Spleen (tissue), 11 donors: ENCODE data around the gene SEPSECS. TPM values are rescaled to one million over a fixed set of nuclear protein-coding genes. Genes with fewer than 3 reads are reported as not detected.

ENCODE experiments used
- DNase-seq: peaks from one replicate; pipeline ENCODE4 v3.0.0-alpha.2; 2020
- H3K27ac ChIP-seq, 8 donors: fragments of 200-600 bp; sonication (generic) in 7 of 8; 1 replicate in 4 of 8; 2 replicates in 4 of 8; pipeline versions ENCODE4 v1.5.0 to v1.8.0; 2016 to 2021; ENCODE audit warnings: inconsistent platforms in 4 of 8, mild to moderate bottlenecking in 4 of 8, moderate library complexity in 1 of 8
- H3K27me3 ChIP-seq, 7 donors: fragments of 200-600 bp; sonication (generic) in 6 of 7; replicated peaks in 1 of 7; 1 replicate in 4 of 7; 2 replicates in 3 of 7; pipeline versions ENCODE4 v1.5.0 to v1.8.0; 2016 to 2021; ENCODE audit warnings: inconsistent platforms in 3 of 7, mild to moderate bottlenecking in 1 of 7
- H3K36me3 ChIP-seq, 6 donors: fragments of 200-600 bp; sonication (generic) in 5 of 6; 1 replicate in 4 of 6; 2 replicates in 2 of 6; pipeline versions ENCODE4 v1.5.0 to v1.8.0; 2016 to 2021; ENCODE audit warnings: inconsistent platforms in 2 of 6
- H3K4me1 ChIP-seq, 6 donors: fragments of 200-600 bp; sonication (generic) in 5 of 6; 1 replicate in 3 of 6; 2 replicates in 3 of 6; pipeline versions ENCODE4 v1.5.0 to v1.8.0; 2016 to 2021; ENCODE audit warnings: inconsistent platforms in 3 of 6
- H3K4me3 ChIP-seq, 8 donors: fragments of 200-600 bp; sonication (generic) in 7 of 8; 1 replicate in 4 of 8; 2 replicates in 4 of 8; pipeline versions ENCODE4 v1.5.0 to v1.8.0; 2016 to 2021; ENCODE audit warnings: inconsistent platforms in 4 of 8, mild to moderate bottlenecking in 4 of 8, moderate library complexity in 2 of 8
- H3K9me3 ChIP-seq, 8 donors: fragments of 200-600 bp; sonication (generic) in 7 of 8; 1 replicate in 4 of 8; 2 replicates in 4 of 8; pipeline versions ENCODE4 v1.5.0 to v1.8.0; 2016 to 2021; ENCODE audit warnings: inconsistent platforms in 4 of 8
- CTCF ChIP-seq, 11 experiments: fragments of 200-600 bp in 7 of 11; fragments of 450-650 bp in 4 of 11; sonication (generic) in 4 of 11; IDR thresholded peaks in 8 of 11; conservative IDR thresholded peaks in 3 of 11; 1 replicate in 7 of 11; 2 replicates in 4 of 11; pipeline versions ENCODE4 v1.4.0 to v1.8.0; 2016 to 2021; ENCODE audit warnings: antibody characterized with exemption in 11 of 11, inconsistent platforms in 4 of 11, mild to moderate bottlenecking in 1 of 11
- POLR2A ChIP-seq, 3 donors: fragments of 450-650 bp; IDR thresholded peaks; one replicate each; pipeline ENCODE4 v1.5.1; 2017; ENCODE audit warnings: antibody characterized with exemption in 3 of 3, mild to moderate bottlenecking in 1 of 3
- POLR2AphosphoS5 ChIP-seq, 3 donors: sonication (generic); formaldehyde crosslinking; IDR thresholded peaks; one replicate each; pipeline ENCODE4 v1.5.1; 2017; ENCODE audit warnings: antibody characterized with exemption in 3 of 3
- WGBS, 5 donors: extraction: QIAGEN DNeasy Blood & Tissue Kit in 3 of 5; methylation state at CpG; one replicate each; pipeline versions ENCODE4 v1.1.5 to v1.1.7; 2013 to 2018; 5-methylcytosine and 5-hydroxymethylcytosine counted together
- intact Hi-C: fragments of 100-400 bp; cut with DNase I; formaldehyde crosslinking; loops from one replicate; pipeline ENCODE4 v1.15.0; 2023; ENCODE audit warnings: low total_unique reads
- polyA plus RNA-seq, 3 donors: library from polyadenylated mRNA; stranded (reverse); fragments of 200-250 nt; gene quantifications; one replicate each; pipeline ENCODE4 v1.2.1, GENCODE V29; 2013
- total RNA-seq, 7 donors: library from RNA; depleted of rRNA in 3 of 7; stranded (reverse); fragments of >200 nt in 3 of 7; fragmentation: NEBNext Ultra II Directional in 4 of 7; extraction: Animal tissue kit (Norgen Biotek cat#: 25700) in 4 of 7; gene quantifications; one replicate each; pipeline versions ENCODE4 v1.1.0 to v1.2.1, GENCODE V29; 2016 to 2021
- donor health status: healthy with polysubstance abuse.
- donor health status: DM: no; HTN: no; CAD: no; lungs with moderate emphysema.
- donor health status: DM: no; HTN: no; CAD: no.
- donor health status: Bipolar disorder and iron deficiency.
- donor health status: healthy.
- donor health status: DM: no; HTN: no; CAD: no.
- donor health status: DM: yes; HTN: yes; CAD: no.

SEPSECS gene
- total and polyA plus RNA-seq, 10 donors, result 4.8 to 15.2 (median 11.3) TPM

GRCh38 chr4:25154594-25155265 lies 5.5 kb downstream of the SEPSECS start:
- 85 to 96% (median 95%) methylated on average over 4 of the region's 4 CpGs for WGBS, 5 donors

GRCh38 chr4:25146076-25146475 lies 14.2 kb downstream of the SEPSECS start:
- DNase-seq, result no peak
- H3K27ac ChIP-seq, result no peak overlapping the region
- no peaks in the 10 kb centered on the region for H3K9me3 ChIP-seq
- no peak overlapping the region for H3K4me3 ChIP-seq
- TF ChIP-seq POLR2AphosphoS5 (IDR thresholded peaks at IDR 0.05), result no peak
- intact Hi-C loops, result no loop called here
- no peaks in the 10 kb centered on the region for H3K4me1 ChIP-seq
- peaks cover 0 to 52% (median 11%) of the 10 kb centered on the region in 6 donors for H3K36me3 ChIP-seq
- no peaks in the 10 kb centered on the region for H3K27me3 ChIP-seq
- 38 to 67% (median 63%) methylated on average over 1 of the region's 1 CpG for WGBS, 5 donors

More at GRCh38 chr4:25154594-25155265, 5.5 kb downstream of the SEPSECS start:
- Histone ChIP-seq H3K4me1 (peaks cover 0 to 20% (median 12%) of the 10 kb centered on the region in 6 donors), H3K9me3 (no peaks in the 10 kb centered on the region), H3K27me3 (no peaks in the 10 kb centered on the region), H3K36me3 (peaks cover 0 to 57% (median 15%) of the 10 kb centered on the region in 6 donors), H3K4me3 (no peak overlapping the region), H3K27ac (peak overlapping the region in 1 of 8 donors; percentile 16)
- TF ChIP-seq POLR2AphosphoS5 (IDR thresholded peaks at IDR 0.05) (no peak), POLR2A (IDR thresholded peaks at IDR 0.05) (no peak), CTCF (IDR thresholded peaks at IDR 0.05 in 8 of 11, conservative IDR thresholded peaks at IDR 0.05 in 3 of 11) (no peak)
- DNase-seq, result no peak
- intact Hi-C loops, result no loop called here

GRCh38 chr4:25144870-25145481 lies 15.3 kb downstream of the SEPSECS start:
- intact Hi-C loops, result no loop called here
- H3K4me3 ChIP-seq, result no peak overlapping the region
- H3K9me3 ChIP-seq, result no peaks in the 10 kb centered on the region
- DNase-seq, result no peak
- H3K27ac ChIP-seq, result no peak overlapping the region
- no peaks in the 10 kb centered on the region for H3K27me3 ChIP-seq
- WGBS, 5 donors, result 20 to 38% (median 23%) methylated on average over 1 of the region's 1 CpG
- TF ChIP-seq POLR2AphosphoS5 (IDR thresholded peaks at IDR 0.05) (no peak), POLR2A (IDR thresholded peaks at IDR 0.05) (no peak), CTCF (IDR thresholded peaks at IDR 0.05 in 8 of 11, conservative IDR thresholded peaks at IDR 0.05 in 3 of 11) (peak in 6 of 11 experiments; percentile 9 to 45 (median 37))
- H3K36me3 ChIP-seq, result peaks cover 0 to 53% (median 11%) of the 10 kb centered on the region in 6 donors
- H3K4me1 ChIP-seq, result no peaks in the 10 kb centered on the region

- no peak for DNase-seq
- TF ChIP-seq POLR2A (IDR thresholded peaks at IDR 0.05) (no peak), POLR2AphosphoS5 (IDR thresholded peaks at IDR 0.05) (no peak), CTCF (IDR thresholded peaks at IDR 0.05 in 8 of 11, conservative IDR thresholded peaks at IDR 0.05 in 3 of 11) (no peak)
- Histone ChIP-seq H3K36me3 (peaks cover 0 to 68% (median 8%) of the 10 kb centered on the region in 6 donors), H3K4me1 (no peaks in the 10 kb centered on the region), H3K27ac (no peak overlapping the region), H3K4me3 (no peak overlapping the region), H3K9me3 (peaks cover 0 to 3% (median 0%) of the 10 kb centered on the region in 8 donors), H3K27me3 (no peaks in the 10 kb centered on the region)
- intact Hi-C loops, result no loop called here
- 96 to 100% (median 99%) methylated on average over 4 of the region's 4 CpGs for WGBS, 5 donors
Observed at GRCh38 chr4:25142468-25142867, 17.8 kb downstream of the SEPSECS start.
